NCI-H2227 treated with DMSO at 0.1 percent for 48 hours (cell line): ENCODE results near the gene SPEN.
"Not testable (repeated sequence)": the region's sequence is repeated elsewhere in the genome, so short reads cannot be mapped to it uniquely, and the experiment has no call there.

Experiments
- DNase-seq: peaks from one replicate; lab custom pipeline; 2025; lab: John Stamatoyannopoulos, UW

The SPEN gene

DNA sequence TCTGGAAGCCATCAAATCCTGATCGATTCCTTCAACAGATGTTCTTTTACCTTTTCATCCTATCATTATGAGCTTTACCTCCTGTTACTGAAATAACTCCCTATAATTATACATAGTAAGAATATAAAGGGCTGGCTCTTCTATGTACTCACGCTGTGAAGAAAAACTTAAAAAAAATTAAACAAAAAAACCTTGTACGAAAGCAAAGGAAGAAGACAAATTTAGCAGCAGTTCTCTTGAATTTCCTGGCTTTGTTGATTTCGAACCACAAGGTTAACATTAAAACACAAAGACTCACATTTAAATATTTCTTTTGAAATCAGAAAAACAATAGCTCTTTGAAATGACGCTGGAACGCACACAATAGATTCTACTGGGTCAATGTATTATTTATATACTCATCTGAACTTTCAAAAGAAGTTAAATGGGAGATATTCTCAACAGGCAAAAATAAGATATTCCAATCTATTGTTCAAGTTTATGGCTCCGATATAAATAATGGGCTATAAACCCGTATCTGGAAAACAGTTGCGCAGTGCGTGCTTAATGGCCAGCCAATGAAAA lies 13.6 kb upstream of the SPEN start:
- DNase-seq, result peak; percentile 73

DNA sequence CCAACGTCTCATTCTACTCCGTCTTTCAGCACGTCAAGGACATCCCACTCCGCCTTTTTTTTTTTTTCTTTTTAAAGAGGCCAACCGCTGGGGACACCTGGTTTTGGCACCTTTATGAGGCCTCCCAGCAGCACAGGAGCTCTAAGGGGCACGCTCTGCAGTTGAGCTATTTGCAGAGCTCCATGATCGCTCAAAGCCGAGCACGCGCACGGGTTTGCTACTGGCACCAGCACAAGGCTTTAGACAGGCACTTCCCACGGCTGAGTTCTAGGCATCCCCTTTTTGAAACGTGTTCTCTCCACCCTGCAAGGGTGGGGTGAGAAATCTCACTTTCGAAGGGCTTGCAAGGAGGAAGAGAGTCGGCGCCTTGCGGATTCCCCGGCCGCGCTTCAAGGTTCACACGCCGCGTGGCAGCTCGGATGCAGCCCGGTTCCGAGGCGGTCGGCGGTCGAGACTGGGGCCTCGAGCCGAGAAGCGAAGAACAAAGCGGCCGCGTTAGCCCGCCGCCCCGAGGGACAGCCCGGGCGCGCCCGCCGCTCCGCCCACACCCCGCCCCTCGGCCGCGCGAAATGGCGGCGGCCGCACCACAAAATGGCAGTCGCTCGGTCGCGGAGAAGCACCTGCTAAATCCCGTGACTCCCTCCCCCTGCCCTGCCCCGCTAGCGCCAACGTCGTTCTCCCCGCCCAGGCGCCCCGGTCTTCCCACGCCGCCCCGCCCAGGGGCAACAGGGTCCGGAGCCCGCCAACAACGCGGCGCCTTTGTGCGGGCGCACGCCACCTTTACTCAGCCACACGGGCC lies 12.9 kb upstream of the SPEN start:
- peak; percentile 95 for DNase-seq

DNA sequence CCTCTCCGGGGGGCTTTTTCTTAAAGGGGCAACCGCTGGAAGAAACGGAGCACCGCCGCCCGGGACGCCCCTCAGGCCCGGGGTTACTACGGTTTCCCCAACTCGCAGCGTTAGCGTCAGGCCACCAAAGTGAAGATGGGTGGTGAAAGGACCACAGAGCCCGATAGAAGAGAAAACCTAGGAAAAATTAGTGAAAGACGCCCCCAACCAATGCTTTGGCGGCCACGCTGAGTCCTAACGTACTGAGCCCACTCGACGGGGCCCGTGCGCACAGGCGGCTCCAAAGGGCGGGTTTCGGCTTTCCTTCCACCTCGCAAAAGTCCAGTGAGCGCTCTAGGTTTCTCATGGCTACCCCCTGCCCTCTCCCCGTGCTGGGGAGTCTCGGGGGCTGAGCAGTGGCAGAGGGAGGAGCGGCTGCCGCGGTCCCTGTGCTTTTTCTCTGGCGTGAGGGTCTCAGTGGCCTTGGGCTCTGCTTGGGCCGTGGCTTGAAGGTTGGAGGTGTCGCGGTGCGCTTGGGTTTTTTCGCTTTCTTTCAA lies 12.2 kb upstream of the SPEN start:
- DNase-seq, result no peak

DNA sequence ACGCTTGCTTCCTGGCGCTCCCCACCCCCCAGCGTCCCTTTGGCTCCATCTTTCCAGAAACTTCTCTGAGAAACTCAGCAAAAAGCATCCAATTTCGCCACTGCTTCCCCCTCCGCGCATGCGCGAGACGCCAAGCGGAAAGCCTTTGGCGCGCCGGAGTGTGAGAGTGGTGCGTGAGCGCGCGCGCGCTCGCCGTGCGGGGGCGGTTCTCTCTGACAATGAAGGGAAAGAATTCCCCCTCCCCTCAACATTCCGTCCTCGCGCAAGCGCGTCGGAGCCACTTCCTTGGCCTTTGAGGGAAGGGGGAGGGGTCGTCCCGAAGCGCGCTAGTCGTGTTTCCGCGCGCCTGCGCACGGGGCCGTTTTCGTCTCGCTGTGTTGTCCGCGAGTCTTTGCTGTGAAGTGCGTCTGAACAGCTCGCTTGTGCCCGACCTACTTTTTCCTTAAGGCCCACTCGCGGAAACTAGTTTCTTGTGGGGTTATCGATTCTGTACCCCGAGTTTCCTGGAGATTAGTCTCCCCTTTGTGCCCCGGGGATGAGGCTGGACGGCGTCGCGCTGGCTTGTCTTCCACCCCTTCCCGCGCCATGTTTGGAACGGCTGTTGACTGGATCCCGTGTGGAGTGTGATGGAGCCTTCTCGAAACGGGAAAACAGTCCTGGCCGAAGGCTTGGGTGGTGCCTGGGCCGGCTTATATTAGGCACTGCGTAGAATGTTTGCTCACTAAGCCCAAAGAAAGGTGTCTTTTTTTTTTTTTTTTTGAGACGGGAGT lies 11.6 kb upstream of the SPEN start:
- peak; percentile 99 for DNase-seq

DNA sequence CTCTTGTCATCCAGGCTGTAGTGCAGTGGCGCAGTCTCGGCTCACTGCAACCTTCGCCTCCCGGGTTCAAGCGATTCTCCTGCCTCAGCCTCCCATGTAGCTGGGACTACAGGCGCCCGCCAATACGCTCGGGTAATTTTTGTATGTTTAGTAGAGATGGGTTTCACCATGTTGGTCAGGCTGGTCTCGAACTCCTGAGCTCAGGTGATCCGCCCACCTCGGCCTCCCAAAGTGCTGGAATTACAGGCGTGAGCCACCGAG lies 11.1 kb upstream of the SPEN start:
- DNase-seq, result not testable (repeated sequence)

DNA sequence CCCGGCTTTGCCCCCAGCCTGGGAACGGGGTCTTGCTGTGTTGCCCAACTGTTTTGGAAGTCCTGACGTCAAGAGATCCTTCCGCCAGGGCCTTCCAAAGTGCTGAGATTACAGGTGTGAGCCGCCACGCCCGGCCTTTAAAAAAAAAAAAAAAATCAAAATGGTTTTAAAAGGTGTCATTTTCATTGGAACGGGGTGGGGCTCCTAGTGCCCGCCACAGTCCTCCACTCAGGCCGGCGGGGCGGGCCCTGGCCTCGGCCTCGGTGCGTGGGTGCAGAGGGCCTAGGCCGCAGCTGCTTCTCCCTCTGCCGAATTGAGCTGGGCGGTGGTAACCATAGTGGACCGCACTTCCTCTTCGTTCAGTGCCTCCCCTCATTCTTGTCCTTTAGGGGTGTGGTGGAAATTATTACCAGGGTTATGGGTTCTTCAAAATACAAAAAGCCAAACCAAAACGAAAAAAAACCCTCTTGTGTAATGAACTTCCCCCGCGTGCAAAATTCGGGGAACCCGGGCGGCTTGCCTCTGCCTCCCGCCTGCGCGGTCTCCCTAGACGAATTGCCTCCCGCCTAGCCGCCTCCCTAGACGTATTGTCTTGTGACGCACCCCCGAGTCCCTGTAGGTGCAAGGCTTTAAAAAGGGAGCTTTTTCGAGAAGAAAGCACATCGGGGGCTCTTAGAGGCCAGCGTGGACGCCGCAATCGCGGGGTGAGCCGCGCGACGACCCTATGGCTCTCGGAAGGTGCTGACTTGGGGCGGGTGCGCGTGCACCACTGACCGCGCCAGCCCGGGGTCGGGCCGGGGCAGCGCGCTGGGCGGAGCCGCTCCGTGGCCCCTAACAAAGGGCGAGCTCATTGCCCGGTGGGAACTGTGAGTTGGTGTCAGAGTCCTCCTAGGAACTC lies 10.5 kb upstream of the SPEN start:
- no peak for DNase-seq

DNA sequence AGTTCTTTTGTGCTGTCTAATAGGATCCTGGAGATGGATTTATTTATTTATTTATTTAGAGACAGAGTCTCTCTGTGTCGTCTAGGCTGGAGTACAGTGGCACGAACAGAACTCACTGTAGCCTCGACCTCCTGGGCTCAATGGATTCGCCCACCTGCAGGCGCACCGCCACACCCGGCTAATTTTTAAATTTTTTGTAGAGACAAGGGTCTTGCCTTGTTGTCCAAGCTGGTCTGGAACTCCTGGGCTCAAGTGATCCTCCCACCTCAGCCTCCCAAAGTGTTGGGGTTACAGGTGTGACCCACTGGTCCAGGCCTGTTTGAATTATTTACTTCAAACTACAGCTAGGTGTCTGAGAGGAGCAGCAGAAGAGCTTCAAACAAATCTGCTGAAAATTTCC lies 9.6 kb upstream of the SPEN start:
- DNase-seq, result no peak

DNA sequence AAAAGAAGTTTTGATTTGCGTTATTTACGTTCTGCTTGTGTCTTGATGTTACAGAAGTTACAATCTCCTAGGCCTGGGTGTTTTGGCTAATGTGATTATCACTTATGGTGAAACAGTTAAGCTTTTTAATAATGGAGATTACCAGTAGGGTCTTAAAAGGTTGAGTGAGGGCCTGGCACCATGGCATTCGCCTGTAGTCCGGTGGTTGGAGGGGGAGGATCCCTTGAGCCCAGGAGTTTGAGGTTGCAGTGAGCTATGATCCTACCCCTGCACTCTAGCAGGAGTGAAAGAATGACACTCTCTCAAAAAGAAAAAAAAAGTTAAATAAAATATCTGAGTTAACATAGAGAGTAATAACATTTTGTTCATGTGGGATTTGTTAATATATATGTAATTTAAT lies 8.8 kb upstream of the SPEN start:
- no peak for DNase-seq

DNA sequence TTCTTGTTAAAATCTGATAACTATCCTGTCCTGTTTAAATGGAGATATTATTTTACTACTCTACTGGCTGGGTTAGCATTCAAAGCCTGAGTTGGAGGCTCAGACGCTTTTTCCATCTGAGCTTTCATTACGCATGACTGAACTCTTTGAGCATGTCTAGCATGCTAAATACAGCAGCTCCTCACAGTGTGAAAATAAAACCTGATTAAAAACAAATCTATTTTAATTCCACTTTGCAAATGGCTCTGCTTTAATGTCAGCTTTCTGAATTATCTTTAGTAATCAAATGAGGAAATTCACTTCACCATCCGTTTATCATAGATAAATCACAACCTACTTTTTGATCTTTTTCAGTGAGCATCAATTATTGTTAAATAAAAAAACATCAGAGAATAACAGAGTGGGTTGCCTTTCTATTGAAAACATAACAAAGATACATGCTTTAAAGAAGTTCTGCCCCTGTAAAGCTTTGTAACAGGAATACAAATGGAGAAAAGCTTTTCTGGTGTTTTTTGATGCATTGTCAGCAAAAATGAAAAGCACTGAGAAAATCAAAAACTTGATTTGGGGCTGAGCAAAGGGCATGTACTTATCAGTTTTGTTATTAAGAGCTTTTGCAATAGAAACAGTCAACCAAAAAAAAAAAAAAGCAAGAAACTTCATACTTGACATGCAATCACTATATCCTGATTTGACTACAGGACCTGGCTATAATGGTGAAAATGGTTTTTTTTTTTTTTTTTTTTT lies 3.5 kb upstream of the SPEN start:
- peak; percentile 42 for DNase-seq

DNA sequence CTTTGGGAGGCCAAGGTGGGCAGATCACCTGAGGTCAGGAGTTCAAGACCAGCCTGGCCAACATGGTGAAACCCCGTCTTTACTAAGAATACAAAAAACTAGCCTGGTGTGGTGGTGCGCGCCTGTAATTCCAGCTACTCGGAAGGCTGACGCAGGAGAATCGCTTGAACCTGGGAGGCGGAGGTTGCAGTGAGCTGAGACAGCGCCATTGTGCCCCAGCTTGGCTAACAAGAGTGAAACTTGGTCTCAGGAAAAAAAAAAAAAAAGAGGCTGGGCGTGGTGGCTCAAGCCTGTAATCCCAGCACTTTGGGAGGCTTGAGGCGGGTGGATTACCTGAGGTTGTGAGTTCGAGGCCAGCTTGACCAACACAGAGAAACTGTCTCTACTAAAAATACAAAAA lies 1.5 kb upstream of the SPEN start:
- not testable (repeated sequence) for DNase-seq

DNA sequence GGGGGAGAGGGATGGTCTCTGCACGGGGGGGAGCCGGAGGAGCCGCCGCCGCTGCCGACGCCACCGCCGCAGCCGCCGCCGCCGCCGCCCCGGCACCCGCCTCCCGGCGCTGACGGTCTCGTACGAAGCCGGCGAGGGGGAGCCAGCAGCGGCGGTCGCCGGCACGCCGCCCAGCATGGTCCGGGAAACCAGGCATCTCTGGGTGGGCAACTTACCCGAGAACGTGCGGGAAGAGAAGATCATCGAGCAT lies 311 bp downstream of the SPEN start:
- DNase-seq, result no peak

DNA sequence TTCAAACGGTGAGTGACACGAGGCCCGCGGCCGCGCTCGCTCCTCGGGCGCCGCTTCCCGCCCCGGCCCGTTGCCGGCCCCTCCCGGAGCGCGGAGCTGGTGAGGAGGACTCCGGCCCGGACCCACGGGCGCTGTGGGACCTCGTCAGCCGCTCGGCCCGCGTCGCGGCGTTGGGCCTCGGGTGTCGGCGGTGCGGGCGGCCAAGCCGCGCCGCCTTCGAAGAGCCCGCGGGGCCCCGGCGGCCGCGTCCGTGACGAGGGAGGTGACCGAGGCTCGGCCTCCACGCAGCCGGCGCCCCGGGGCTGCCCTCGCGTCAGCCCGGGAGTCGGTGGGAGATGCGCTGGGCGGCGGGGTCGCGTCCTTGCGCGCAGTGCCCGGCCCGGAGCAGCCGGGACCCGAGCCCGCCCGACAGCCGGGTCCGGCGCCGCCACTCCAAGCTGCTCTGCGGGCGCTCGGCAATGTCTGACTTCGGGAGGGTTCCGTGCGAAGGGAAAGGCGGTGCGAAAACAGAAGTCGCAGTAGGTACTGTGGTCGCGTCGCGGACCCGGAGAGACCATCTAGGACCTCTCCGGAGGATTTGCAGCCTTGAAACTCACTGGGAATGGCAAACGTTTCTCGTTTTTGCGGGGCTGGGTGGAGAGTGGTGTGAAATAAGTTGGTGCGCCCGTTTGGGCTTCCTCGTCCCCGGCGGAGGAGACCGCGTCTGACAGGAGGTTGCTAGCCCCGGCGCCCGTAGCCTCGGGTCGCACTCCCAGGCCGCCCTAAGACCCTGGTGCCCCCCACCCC lies 829 bp downstream of the SPEN start:
- DNase-seq, result no peak

DNA sequence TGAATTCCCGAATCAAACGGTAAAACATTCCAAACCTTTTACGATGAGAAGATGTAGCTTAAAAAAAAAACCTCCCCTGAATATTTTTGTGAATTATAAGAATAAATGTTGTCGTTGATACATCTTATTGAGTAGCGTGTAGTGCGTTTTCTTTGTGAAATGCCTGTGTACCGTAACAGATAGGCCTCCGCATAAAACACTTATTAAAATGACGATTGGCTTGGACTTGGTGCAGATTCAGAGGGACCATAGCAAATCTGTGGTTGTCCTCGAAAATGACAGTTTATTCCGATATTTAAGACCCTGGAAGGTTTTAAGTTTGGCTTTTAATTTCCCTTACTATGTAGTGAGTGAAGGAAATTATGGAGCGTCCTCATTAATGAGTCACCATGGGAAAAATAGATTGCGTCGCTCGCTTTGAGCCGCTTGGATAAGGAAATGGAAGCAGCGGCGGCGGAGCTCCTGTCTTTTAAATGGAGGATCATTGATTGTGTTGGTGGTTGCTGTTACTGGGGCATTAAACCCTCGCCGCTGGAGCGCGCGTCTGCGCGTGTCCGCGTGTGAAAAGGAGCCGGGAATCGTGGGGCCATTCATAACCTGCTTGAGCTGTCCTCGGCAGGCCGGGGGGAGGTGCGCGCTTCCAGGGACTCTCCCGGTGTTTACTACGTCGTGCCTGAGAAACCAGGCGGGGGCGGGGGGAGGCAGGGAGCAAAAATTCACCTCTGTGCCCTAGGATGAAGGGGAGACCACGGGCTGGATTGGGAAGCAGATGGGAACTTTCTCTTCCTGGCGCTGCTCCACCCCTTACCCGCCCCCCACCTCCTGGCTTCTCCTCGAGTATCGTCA lies 1.6 kb downstream of the SPEN start:
- DNase-seq, result peak; percentile 89

DNA sequence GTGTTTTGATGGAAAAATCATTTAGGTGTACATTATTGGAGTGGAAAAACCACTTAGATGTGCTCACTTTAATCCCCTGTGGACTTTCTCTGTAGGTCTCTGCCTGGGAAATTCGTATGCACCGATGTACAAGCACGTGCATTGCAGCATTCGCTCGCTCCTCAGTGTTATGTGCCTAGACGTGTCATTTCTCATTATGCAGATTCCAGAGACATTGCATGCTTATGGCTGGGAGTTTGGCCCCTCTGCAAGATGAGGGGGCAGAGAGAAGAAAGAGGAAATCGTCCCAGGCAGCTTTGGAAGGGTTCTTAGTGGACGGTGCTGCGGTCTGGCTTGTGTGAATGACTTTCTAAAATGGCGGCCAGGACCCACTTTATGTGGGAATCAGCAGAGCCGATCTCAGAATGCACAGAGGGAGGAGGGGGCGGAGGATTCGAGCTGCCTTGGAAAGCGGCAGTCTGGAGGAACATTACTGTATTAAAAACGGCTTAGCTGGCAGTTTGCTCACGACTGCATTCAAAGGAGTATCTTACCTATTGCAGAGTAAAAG lies 2.3 kb downstream of the SPEN start:
- DNase-seq, result peak; percentile 81

DNA sequence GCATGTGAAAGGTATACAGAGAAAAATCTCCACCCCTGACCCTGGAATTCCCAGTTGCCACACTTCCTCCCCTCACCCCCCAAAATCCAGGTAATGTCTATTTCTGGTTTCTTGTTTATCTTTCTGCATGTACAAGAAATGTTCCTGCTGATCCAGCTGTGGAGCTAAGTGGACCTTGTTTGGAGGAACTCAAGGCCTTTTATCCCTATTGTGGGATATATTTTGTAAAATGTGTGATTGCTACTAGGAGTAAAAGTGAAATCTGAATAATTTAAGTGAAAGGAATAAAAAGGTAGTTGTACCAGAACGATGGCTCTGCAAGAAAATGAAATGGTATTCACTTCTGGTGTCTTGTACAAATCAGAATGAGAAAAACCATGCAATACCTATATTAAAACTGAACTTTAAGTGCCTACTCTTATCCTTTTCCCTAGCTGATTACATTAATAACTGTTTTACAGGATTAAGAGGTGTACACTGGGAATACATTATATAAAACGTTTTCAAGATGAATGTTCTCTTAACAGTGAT lies 3.0 kb downstream of the SPEN start:
- DNase-seq, result peak; percentile 41

DNA sequence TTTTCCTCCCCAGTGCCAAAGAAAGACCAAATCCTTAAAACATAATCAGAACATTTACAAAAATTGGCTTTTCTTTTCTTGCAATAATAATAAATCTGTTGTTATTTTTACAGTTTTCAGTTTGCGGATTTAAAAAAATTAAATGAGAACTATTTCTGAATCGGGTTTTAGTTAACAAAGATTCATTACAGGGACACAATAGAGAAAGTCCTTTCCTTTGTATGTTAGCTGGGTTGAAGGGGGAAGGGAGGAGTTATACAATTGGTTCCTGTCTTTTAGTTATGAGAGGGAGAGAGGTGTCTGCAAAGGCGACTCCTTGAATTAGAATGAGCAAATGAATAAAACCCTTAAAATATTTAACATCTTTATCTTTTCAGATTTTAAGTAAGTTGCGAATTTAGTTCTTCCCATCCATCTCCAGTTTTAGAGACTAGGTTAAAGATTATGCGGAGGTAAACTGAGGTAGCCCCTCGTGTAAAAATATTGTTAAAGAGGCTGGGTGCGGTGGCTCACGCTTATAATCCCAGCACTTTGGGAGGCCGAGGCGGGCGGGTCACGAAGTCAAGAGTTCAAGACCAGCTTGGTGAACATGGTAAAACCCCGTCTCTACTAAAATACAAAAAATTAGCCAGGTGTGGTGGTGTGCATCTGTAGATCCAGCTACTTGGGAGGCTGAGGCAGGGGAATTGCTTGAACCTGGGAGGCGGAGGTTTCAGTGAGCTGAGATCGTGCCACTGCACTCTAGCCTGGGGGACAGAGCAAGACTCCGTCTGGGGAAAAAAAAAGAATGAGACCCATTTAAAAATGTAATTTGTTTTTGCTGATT lies 3.9 kb downstream of the SPEN start:
- peak; percentile 40 for DNase-seq

DNA sequence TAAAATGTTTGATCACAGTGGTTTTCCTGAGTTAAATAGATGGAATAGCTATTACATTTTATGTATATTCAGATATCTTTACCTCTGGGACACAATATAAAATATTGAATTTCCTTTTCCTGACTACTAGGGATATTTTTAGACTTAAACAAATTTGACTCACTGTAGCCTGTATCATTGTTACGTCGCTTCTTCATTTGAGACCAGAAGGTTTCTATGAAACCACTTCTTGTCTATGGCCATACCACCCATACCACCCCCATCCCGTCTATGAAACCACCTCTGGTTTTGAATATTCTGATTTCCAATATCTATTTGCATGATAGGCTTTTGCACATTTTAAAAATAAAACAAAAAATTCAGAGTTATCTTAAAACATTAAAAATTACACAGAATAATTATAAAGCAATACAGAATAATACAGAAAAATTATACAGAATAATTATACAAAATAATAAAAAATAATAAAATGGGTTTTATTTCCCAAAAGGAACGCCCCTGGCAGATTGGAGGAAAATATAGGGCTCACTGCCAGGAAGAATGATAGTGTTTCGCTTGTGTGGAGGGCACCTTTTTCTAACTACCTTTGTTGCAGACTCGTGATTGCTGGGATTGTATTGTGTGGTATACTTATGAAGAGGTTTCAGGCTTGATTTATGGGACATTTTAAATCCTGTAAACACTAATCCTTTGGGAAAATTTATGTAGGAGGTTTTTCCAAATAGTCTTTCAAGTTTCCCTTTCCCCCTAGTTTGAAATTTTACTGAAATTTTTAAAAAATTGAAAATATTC lies 4.7 kb downstream of the SPEN start:
- DNase-seq, result peak; percentile 72
